WTC11 (cell line): ENCODE data around the gene FRS2.

Experiments
- ESRRA ChIP-seq: sonication (generic); formaldehyde crosslinking; IDR thresholded peaks from 2 replicates; pipeline ENCODE4 v1.8.1; 2022; ENCODE audit warnings: mild to moderate bottlenecking, missing genetic modification reagents, borderline replicate concordance
- MYBL2 ChIP-seq: sonication (generic); formaldehyde crosslinking; IDR thresholded peaks from 2 replicates; pipeline ENCODE4 v1.8.1; 2023; ENCODE audit warnings: mild to moderate bottlenecking, moderate library complexity, missing genetic modification reagents
- NR2C2 ChIP-seq: sonication (generic); formaldehyde crosslinking; IDR thresholded peaks from 2 replicates; pipeline ENCODE4 v1.8.0; 2022; ENCODE audit warnings: mild to moderate bottlenecking, missing genetic modification reagents
- SMAD3 ChIP-seq: sonication (generic); formaldehyde crosslinking; IDR thresholded peaks from 2 replicates; pipeline ENCODE4 v1.8.0; 2022; ENCODE audit warnings: missing genetic modification reagents, mild to moderate bottlenecking, borderline replicate concordance
- TEAD4 ChIP-seq: sonication (generic); formaldehyde crosslinking; IDR thresholded peaks from 2 replicates; pipeline ENCODE4 v1.8.0; 2022; ENCODE audit warnings: mild to moderate bottlenecking, missing genetic modification reagents
- TF ChIP-seq, protein P1 (sequence below): fragments of 200-600 bp; IDR thresholded peaks from 2 replicates; pipeline ENCODE4 v1.8.0; 2022; ENCODE audit warnings: antibody characterized with exemption
- TF ChIP-seq, protein P2 (sequence below): sonication (generic); formaldehyde crosslinking; conservative IDR thresholded peaks from 2 replicates; pipeline ENCODE4 v1.8.1; 2022; ENCODE audit warnings: mild to moderate bottlenecking, missing genetic modification reagents
- TF ChIP-seq, protein P3 (sequence below): sonication (generic); formaldehyde crosslinking; IDR thresholded peaks from 2 replicates; pipeline ENCODE4 v1.8.1; 2023; ENCODE audit warnings: mild to moderate bottlenecking, missing genetic modification reagents, moderate library complexity

DNA sequence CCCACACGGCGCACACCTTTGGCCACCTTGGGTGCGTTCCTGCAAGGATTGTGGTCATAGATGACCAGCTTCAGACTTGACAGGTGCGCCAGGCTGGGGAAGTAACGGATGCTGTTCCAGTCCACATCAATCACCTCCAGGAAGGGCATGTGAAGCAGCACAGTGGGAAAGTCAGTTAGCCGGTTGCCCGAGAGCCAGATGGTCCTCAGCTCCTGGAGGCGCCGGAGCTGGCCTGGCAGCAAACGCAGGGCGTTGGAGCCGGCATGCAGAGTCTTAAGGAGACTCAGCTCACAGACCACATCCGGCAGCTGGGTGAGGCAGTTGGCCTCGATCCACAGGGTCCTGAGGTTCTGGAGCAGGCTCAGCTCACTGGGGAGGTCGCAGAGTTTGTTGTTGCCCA lies 139.9 kb downstream of the FRS2 start:
- TF ChIP-seq, protein P1, sequence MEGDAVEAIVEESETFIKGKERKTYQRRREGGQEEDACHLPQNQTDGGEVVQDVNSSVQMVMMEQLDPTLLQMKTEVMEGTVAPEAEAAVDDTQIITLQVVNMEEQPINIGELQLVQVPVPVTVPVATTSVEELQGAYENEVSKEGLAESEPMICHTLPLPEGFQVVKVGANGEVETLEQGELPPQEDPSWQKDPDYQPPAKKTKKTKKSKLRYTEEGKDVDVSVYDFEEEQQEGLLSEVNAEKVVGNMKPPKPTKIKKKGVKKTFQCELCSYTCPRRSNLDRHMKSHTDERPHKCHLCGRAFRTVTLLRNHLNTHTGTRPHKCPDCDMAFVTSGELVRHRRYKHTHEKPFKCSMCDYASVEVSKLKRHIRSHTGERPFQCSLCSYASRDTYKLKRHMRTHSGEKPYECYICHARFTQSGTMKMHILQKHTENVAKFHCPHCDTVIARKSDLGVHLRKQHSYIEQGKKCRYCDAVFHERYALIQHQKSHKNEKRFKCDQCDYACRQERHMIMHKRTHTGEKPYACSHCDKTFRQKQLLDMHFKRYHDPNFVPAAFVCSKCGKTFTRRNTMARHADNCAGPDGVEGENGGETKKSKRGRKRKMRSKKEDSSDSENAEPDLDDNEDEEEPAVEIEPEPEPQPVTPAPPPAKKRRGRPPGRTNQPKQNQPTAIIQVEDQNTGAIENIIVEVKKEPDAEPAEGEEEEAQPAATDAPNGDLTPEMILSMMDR: no peak
- TF ChIP-seq SMAD3 (CRISPR knock-in tag): no peak
- TF ChIP-seq TEAD4: no peak
- TF ChIP-seq ESRRA (CRISPR knock-in tag): no peak
- no peak for TF ChIP-seq MYBL2 (CRISPR knock-in tag)
- TF ChIP-seq, protein P2, sequence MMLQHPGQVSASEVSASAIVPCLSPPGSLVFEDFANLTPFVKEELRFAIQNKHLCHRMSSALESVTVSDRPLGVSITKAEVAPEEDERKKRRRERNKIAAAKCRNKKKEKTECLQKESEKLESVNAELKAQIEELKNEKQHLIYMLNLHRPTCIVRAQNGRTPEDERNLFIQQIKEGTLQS (CRISPR knock-in tag): no peak
- TF ChIP-seq, protein P3, sequence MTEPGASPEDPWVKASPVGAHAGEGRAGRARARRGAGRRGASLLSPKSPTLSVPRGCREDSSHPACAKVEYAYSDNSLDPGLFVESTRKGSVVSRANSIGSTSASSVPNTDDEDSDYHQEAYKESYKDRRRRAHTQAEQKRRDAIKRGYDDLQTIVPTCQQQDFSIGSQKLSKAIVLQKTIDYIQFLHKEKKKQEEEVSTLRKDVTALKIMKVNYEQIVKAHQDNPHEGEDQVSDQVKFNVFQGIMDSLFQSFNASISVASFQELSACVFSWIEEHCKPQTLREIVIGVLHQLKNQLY (CRISPR knock-in tag): no peak
- TF ChIP-seq NR2C2 (CRISPR knock-in tag): no peak
